K562 (cell line): ENCODE measurements around the gene COPB2. TPM values are rescaled to one million over a fixed set of nuclear protein-coding genes. Genes with fewer than 3 reads are reported as not detected.

Source experiments
- ATAC-seq: fragments of 200-7000 bp; cut with Tn5 transposase; 3 replicates; pipeline ENCODE4 v1.9.1; 2020; ENCODE audit warnings: moderate library complexity
- BruUV-seq: library from RNA; stranded (reverse); fragments of 400-500 nt; replicated peaks from 2 replicates; lab custom pipeline; 2021; lab: Mats Ljungman, UMichigan
- CTCF ChIA-PET: fragments of 300-600 bp; formaldehyde crosslinking; extraction: SDS; loops from one replicate; lab custom pipeline; 2021; ENCODE audit warnings: low intra/inter-chr PET ratio; lab: Yijun Ruan, JAX
- POLR2A ChIA-PET: fragments of 300-600, 350-650 bp; sonication (Branson Sonifier 250); formaldehyde crosslinking; extraction: SDS; loops from one replicate; lab custom pipeline; 2021; ENCODE audit warnings: antibody characterized with exemption, inconsistent platforms; lab: Yijun Ruan, JAX
- DNase-seq, 4 experiments: peaks; one replicate each; pipeline versions ENCODE4 v3.0.0 to v3.0.0-alpha.2; 2011 to 2018; ENCODE audit warnings: low spot score in 3 of 4, mixed read lengths in 3 of 4; ENCODE audit errors: extremely low read depth in 1 of 4
- FAIRE-seq: peaks from 2 replicates; lab custom pipeline; 2011; peaks lifted over from hg19 to GRCh38; lab: Jason Lieb, UNC
- H2AFZ ChIP-seq: 2 replicates; pipeline ENCODE4 v1.6.0; 2011; ENCODE audit warnings: low read depth, low read length, control low read depth, inconsistent platforms
- H3K27ac ChIP-seq: fragments of 200-600 bp; 3 replicates; pipeline ENCODE4 v1.8.0; 2011; ENCODE audit warnings: low read depth, mild to moderate bottlenecking, control low read depth, inconsistent platforms, low read length, moderate library complexity, mixed read lengths; ENCODE audit errors: extremely low read depth
- H3K27me3 ChIP-seq, 2 experiments: fragments of 300-600 bp in 1 of 2; 2 replicates in 1 of 2; 3 replicates in 1 of 2; pipeline versions ENCODE4 v1.6.0 to v1.8.0; 2011; ENCODE audit warnings: inconsistent platforms in 2 of 2, low read length in 2 of 2, mild to moderate bottlenecking in 1 of 2, mixed read lengths in 1 of 2, moderate library complexity in 1 of 2; ENCODE audit not compliant: control insufficient read depth in 2 of 2, insufficient read depth in 2 of 2
- H3K36me3 ChIP-seq: fragments of 300-600 bp; 3 replicates; pipeline ENCODE4 v1.8.0; 2011; ENCODE audit warnings: mild to moderate bottlenecking, low read length, inconsistent platforms; ENCODE audit not compliant: control insufficient read depth, insufficient read depth
- H3K4me1 ChIP-seq, 2 experiments: fragments of 200-600 bp in 1 of 2; replicated peaks in 1 of 2; 2 replicates in 1 of 2; 3 replicates in 1 of 2; pipeline versions ENCODE4 v1.5.1 to v1.8.0; 2011; ENCODE audit warnings: inconsistent platforms in 2 of 2, low read length in 2 of 2, mild to moderate bottlenecking in 1 of 2, mixed read lengths in 1 of 2, moderate library complexity in 1 of 2; ENCODE audit not compliant: control insufficient read depth in 2 of 2, insufficient read depth in 2 of 2
- H3K4me2 ChIP-seq: 2 replicates; pipeline ENCODE4 v1.6.1; 2011; ENCODE audit warnings: low read length, control low read depth, inconsistent platforms, mixed read lengths; ENCODE audit not compliant: insufficient read depth
- H3K4me3 ChIP-seq: fragments of 200-600 bp; sonication (generic), shearing (Covaris generic); 2 replicates; pipeline ENCODE4 v1.5.1; 2016; ENCODE audit warnings: control low read depth, inconsistent platforms
- H3K79me2 ChIP-seq: fragments of 200-600 bp; 3 replicates; pipeline ENCODE4 v1.8.0; 2011; ENCODE audit warnings: low read length, inconsistent platforms; ENCODE audit not compliant: control insufficient read depth, insufficient read depth
- H3K9ac ChIP-seq, 2 experiments: 2 replicates each; pipeline versions ENCODE4 v1.6.0 to v1.6.1; 2011; ENCODE audit warnings: low read depth in 2 of 2, low read length in 2 of 2, control low read depth in 1 of 2, inconsistent platforms in 1 of 2, mild to moderate bottlenecking in 1 of 2, mixed read lengths in 1 of 2; ENCODE audit not compliant: insufficient read depth in 1 of 2
- H3K9me1 ChIP-seq: one replicate; pipeline ENCODE4 v1.6.0; 2011; ENCODE audit warnings: inconsistent platforms, mild to moderate bottlenecking, low read length, moderate library complexity; ENCODE audit not compliant: control insufficient read depth, insufficient read depth
- H3K9me3 ChIP-seq: replicated peaks from 2 replicates; pipeline ENCODE4 v1.5.1; 2011; ENCODE audit warnings: low read depth, low read length, inconsistent platforms; ENCODE audit not compliant: control insufficient read depth, insufficient read depth
- H4K20me1 ChIP-seq: replicated peaks from 2 replicates; pipeline ENCODE4 v1.6.1; 2011; ENCODE audit warnings: low read length, inconsistent platforms, mixed read lengths; ENCODE audit not compliant: control insufficient read depth, insufficient read depth
- CREBBP ChIP-seq: IDR thresholded peaks from one replicate; pipeline ENCODE4 v1.6.1; 2012; ENCODE audit warnings: low read depth, mild to moderate bottlenecking, control low read depth, inconsistent platforms, low read length
- CTCF ChIP-seq, 3 experiments: IDR thresholded peaks in 2 of 3; conservative IDR thresholded peaks in 1 of 3; 2 replicates each; pipeline ENCODE4 v1.5.1; 2011 to 2012; ENCODE audit warnings: low read length in 3 of 3, mild to moderate bottlenecking in 3 of 3, control low read depth in 2 of 3, improper control_type of control experiment in 1 of 3, inconsistent platforms in 1 of 3, low read depth in 1 of 3, mixed read lengths in 1 of 3, moderate library complexity in 1 of 3; ENCODE audit not compliant: insufficient read depth in 2 of 3
- DIDO1 ChIP-seq: fragments of 450-650 bp; IDR thresholded peaks from 2 replicates; pipeline ENCODE4 v1.6.1; 2016; ENCODE audit warnings: low read depth, missing biosample characterization, missing genetic modification characterization
- E2F1 ChIP-seq: sonication (generic); formaldehyde crosslinking; IDR thresholded peaks from 2 replicates; pipeline ENCODE4 v1.8.1; 2023; ENCODE audit warnings: mild to moderate bottlenecking, missing genetic modification reagents, moderate library complexity
- GTF3C2 ChIP-seq: IDR thresholded peaks from 3 replicates; pipeline ENCODE4 v1.6.1; 2011; ENCODE audit warnings: borderline replicate concordance, mild to moderate bottlenecking, moderate library complexity; ENCODE audit not compliant: insufficient read length; ENCODE audit errors: extremely low read depth
- HDAC1 ChIP-seq, 2 experiments: fragments of 450-650 bp; IDR thresholded peaks; 2 replicates each; pipeline ENCODE4 v1.6.1; 2016 to 2017; ENCODE audit warnings: inconsistent platforms in 1 of 2, mild to moderate bottlenecking in 1 of 2, moderate library complexity in 1 of 2
- HDAC2 ChIP-seq: fragments of 450-650 bp; IDR thresholded peaks from 2 replicates; pipeline ENCODE4 v1.6.1; 2016; ENCODE audit warnings: mild to moderate bottlenecking
- NEUROD1 ChIP-seq: fragments of 150-350 bp; IDR thresholded peaks from 2 replicates; pipeline ENCODE4 v1.6.1; 2014; ENCODE audit warnings: borderline replicate concordance, low read length, low read depth; ENCODE audit not compliant: partially characterized antibody
- NR0B1 ChIP-seq: fragments of 450-650 bp; IDR thresholded peaks from one replicate; pipeline ENCODE4 v1.6.1; 2018; ENCODE audit warnings: mild to moderate bottlenecking, moderate library complexity; ENCODE audit not compliant: partially characterized antibody
- PHF21A ChIP-seq: fragments of 450-650 bp; IDR thresholded peaks from 2 replicates; pipeline ENCODE4 v1.6.1; 2017; ENCODE audit warnings: low read depth, borderline replicate concordance
- RFX7 ChIP-seq: fragments of 250-450 bp; sonication (Bioruptor Pico); IDR thresholded peaks from 2 replicates; pipeline ENCODE4 v1.5.1; 2021; ENCODE audit warnings: mild to moderate bottlenecking
- RNF2 ChIP-seq: sonication (generic); IDR thresholded peaks from 2 replicates; pipeline ENCODE4 v1.6.1; 2016
- SIX5 ChIP-seq, 2 experiments: IDR thresholded peaks; 2 replicates each; pipeline ENCODE4 v1.6.1; 2011; ENCODE audit warnings: low read length in 2 of 2, borderline replicate concordance in 1 of 2, low read depth in 1 of 2, mild to moderate bottlenecking in 1 of 2, moderate library complexity in 1 of 2; ENCODE audit not compliant: insufficient read depth in 1 of 2
- WGBS: fragments of 100-300 bp; shearing (Covaris generic); methylation state at CpG from one replicate; pipeline ENCODE4 v1.1.6; 2016; ENCODE audit warnings: low coverage, mixed read lengths; ENCODE audit not compliant: insufficient coverage; ENCODE audit errors: missing lambda C conversion rate; 5-methylcytosine and 5-hydroxymethylcytosine counted together
- in situ Hi-C: fragments of 300-500 bp; cut with MboI; formaldehyde crosslinking; loops from 4 replicates; pipeline ENCODE4 v1.15.0; 2018; ENCODE audit warnings: inconsistent platforms, mixed read lengths
- intact Hi-C: fragments of 100-400 bp; cut with micrococcal nuclease; formaldehyde crosslinking; loops from 2 replicates; pipeline ENCODE4 v1.14.2; 2022
- polyA plus RNA-seq, 8 experiments: library from polyadenylated mRNA; depleted of rRNA in 4 of 8; stranded (reverse) in 5 of 8; unstranded in 3 of 8; fragments of >200 nt; fragmentation: Nextera tagmentation in 2 of 8; fragmentation: Illumina TruSeq in 1 of 8; extraction: Ambion mirVana in 2 of 8; extraction: Trizol in 1 of 8; gene quantifications; 2 replicates each; pipeline versions ENCODE4 v1.2.1 to v1.2.3, GENCODE V29; 2011 to 2014; ENCODE audit warnings: inconsistent platforms in 1 of 8, missing spikeins in 1 of 8
- total RNA-seq, 7 experiments: library from RNA; depleted of rRNA in 6 of 7; stranded (reverse); fragments of >200 nt in 6 of 7; fragmentation: Illumina TruSeq in 2 of 7; extraction: Trizol in 2 of 7; gene quantifications; 2 replicates each; pipeline versions ENCODE4 v1.2.1 to v1.2.3, GENCODE V29; 2011 to 2021; ENCODE audit warnings: low replicate concordance in 1 of 7

COPB2 gene
- total and polyA plus RNA-seq, 9 of the 15 experiments (the other 6 are each of a cell fraction or from before 2014, with no cell fraction given), result 64.3 to 189 (median 130) TPM

GRCh38 chr3:139339219-139339906, 50.1 kb downstream of the COPB2 start:
- no TSS peak for BruUV-seq
- ChIA-PET POLR2A (interaction anchor here (0.5 to 4.8 kb wide), 2 partner anchors 15 to 616 kb away, joined by 3 to 23 read pairs; no protein-coding TSS in a partner anchor), CTCF (no interaction called here)
- H3K27me3 ChIP-seq, result no peaks in the 10 kb centered on the region
- peak overlapping the region; percentile 58 for H2AFZ ChIP-seq
- H4K20me1 ChIP-seq, result no peaks in the 10 kb centered on the region
- H3K9ac ChIP-seq, result peak overlapping the region; percentile 2 to 58; a peak in 3 of 4 replicates
- H3K4me1 ChIP-seq, result peaks cover 21 to 49% of the 10 kb centered on the region in 2 experiments
- H3K27ac ChIP-seq, result peak overlapping the region; percentile 84
- H3K9me3 ChIP-seq, result no peaks in the 10 kb centered on the region
- ATAC-seq (peak; percentile 67), DNase-seq (peak; percentile 69 to 90 (median 74)), FAIRE-seq (peak; percentile 86)
- 4% methylated on average over 4 of the region's 4 CpGs for WGBS
- intact Hi-C loops (no loop called here), in situ Hi-C loops (no loop called here)
- peaks cover 3% of the 10 kb centered on the region; the same call in 1 of the 3 replicates for H3K36me3 ChIP-seq
- peak overlapping the region; percentile 78 for H3K4me2 ChIP-seq
- no peaks in the 10 kb centered on the region for H3K9me1 ChIP-seq
- H3K4me3 ChIP-seq, result peak overlapping the region; percentile 13; the same call in 1 of the 2 replicates
- H3K79me2 ChIP-seq, result peaks cover 16% of the 10 kb centered on the region
- TF ChIP-seq CREBBP (no peak), RNF2 (peak; percentile 92), SIX5 (IDR thresholded peaks at IDR 0.05; ENCODE audit: borderline replicate concordance in 1 of 2, insufficient read depth in 1 of 2, low read depth in 1 of 2, low read length in 2 of 2) (no peak), HDAC2 (peak; percentile 75; the same call in 1 of the 2 replicates), NEUROD1 (peak; percentile 59), NR0B1 (no peak), E2F1 (CRISPR knock-in tag) (no peak), DIDO1 (tag) (no peak), RFX7 (CRISPR knock-in tag) (no peak), GTF3C2 (no peak), HDAC1 (IDR thresholded peaks at IDR 0.05) (peak in 1 of 2 experiments; percentile 77; a peak in 1 of 4 replicates), CTCF (IDR thresholded peaks at IDR 0.05 in 2 of 3, conservative IDR thresholded peaks at IDR 0.05 in 1 of 3; ENCODE audit: insufficient read depth in 2 of 3, low read depth in 1 of 3, low read length in 3 of 3) (0 out of 6 replicates have a peak, but pooled peaks of 1 of the 3 experiments have one; percentile 5), PHF21A (no peak)
